Upper lobe of right lung (tissue), 1 donor: Measurements from ENCODE around the gene HDAC11. TPM values are rescaled to one million over a fixed set of nuclear protein-coding genes. Genes with fewer than 3 reads are reported as not detected.

Experiments
- ATAC-seq: fragments of 200-7000 bp; cut with Tn5 transposase; one replicate; pipeline ENCODE4 v1.9.1; 2020; ENCODE audit warnings: mild to moderate bottlenecking, moderate library complexity
- DNase-seq: peaks from one replicate; pipeline ENCODE4 v3.0.0-alpha.2; 2020
- H3K27ac ChIP-seq: fragments of 200-600 bp; one replicate; pipeline ENCODE4 v1.8.0; 2022
- H3K27me3 ChIP-seq: fragments of 200-600 bp; one replicate; pipeline ENCODE4 v1.8.0; 2022; ENCODE audit warnings: mild to moderate bottlenecking
- H3K36me3 ChIP-seq: fragments of 200-600 bp; one replicate; pipeline ENCODE4 v1.8.0; 2022
- H3K4me1 ChIP-seq: fragments of 200-600 bp; one replicate; pipeline ENCODE4 v1.8.0; 2022
- H3K4me3 ChIP-seq: fragments of 200-600 bp; one replicate; pipeline ENCODE4 v1.8.0; 2022; ENCODE audit warnings: mild to moderate bottlenecking
- H3K9me3 ChIP-seq: fragments of 200-600 bp; one replicate; pipeline ENCODE4 v1.8.0; 2022
- CTCF ChIP-seq: fragments of 200-600 bp; IDR thresholded peaks from one replicate; pipeline ENCODE4 v1.8.0; 2022; ENCODE audit warnings: antibody characterized with exemption
- intact Hi-C: fragments of 100-400 bp; cut with DNase I; formaldehyde crosslinking; loops from one replicate; pipeline ENCODE4 v1.11.0; 2022
- total RNA-seq: library from RNA; stranded (reverse); fragmentation: NEBNext Ultra II Directional; extraction: Animal tissue kit (Norgen Biotek cat#: 25700); gene quantifications from one replicate; pipeline ENCODE4 v1.2.1, GENCODE V29; 2021
- donor health status: DM: no; HTN: yes; CAD: no; lungs with severe emphysema.

Gene HDAC11
- total RNA-seq, 1 donor from 2014 or later = 15.0 TPM

DNA sequence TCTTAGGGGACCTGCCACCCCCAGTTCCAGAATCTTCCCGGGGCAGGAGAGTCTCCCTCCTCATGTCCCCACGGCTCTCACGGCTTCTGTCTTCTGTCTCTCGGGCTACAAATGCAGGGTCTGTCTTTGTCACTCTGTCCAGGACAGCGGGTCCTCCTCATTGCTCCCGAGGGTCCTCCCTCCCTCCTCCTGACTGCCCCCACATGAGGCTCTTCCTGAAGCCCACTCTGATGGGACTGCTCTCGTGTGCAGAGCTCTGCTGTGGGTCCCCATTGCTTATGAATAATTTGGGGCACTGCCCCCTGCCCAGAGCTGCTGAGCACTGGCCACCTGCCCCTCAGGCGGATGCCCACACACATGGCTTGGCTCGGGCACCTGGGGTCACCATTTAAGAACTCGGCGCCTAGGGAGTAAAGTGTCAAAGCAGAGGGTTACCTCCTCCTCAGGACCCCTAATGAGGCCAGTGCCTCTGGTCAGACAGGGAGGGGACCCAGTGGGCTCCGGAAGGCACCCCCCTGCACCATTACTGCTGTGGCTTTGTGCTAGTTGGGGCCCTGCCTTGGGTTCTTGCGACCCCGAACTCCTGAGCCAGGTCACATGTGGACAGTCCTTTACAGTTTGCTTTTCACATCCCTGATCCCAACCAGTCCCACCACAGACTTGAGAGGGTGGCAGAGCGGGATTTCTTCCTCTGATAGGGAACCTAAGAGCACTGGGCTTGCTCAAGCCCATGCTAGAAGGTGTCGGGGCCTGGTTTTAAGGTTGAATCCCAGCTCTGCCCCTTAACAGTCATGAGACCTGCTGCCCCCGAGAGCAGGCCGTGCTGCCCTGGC lies 22.1 kb downstream of the HDAC11 start:
- no peak for TF ChIP-seq CTCF
- H3K9me3 ChIP-seq = no peaks in the 10 kb centered on the region
- H3K4me1 ChIP-seq = no peaks in the 10 kb centered on the region
- DNase-seq = peak; percentile 55
- no peaks in the 10 kb centered on the region for H3K27me3 ChIP-seq
- no peak overlapping the region for H3K4me3 ChIP-seq
- H3K36me3 ChIP-seq = no peaks in the 10 kb centered on the region
- intact Hi-C loops = no loop called here
- no peak overlapping the region for H3K27ac ChIP-seq
- no peak for ATAC-seq

GRCh38 chr3:13502791-13503060 lies 22.6 kb downstream of the HDAC11 start:
- TF ChIP-seq CTCF = no peak
- ATAC-seq (no peak), DNase-seq (peak; percentile 44)
- H3K27me3 ChIP-seq = no peaks in the 10 kb centered on the region
- no peaks in the 10 kb centered on the region for H3K4me1 ChIP-seq
- no peaks in the 10 kb centered on the region for H3K9me3 ChIP-seq
- no peak overlapping the region for H3K27ac ChIP-seq
- H3K4me3 ChIP-seq = no peak overlapping the region
- intact Hi-C loops = no loop called here
- no peaks in the 10 kb centered on the region for H3K36me3 ChIP-seq

- peak; percentile 48 for DNase-seq
- Histone ChIP-seq H3K9me3 (no peaks in the 10 kb centered on the region), H3K4me3 (no peak overlapping the region), H3K27me3 (no peaks in the 10 kb centered on the region), H3K36me3 (no peaks in the 10 kb centered on the region), H3K4me1 (no peaks in the 10 kb centered on the region), H3K27ac (no peak overlapping the region)
- intact Hi-C loops = no loop called here
- ATAC-seq = no peak
- no peak for TF ChIP-seq CTCF
These were observed 24.2 kb downstream of the HDAC11 start for GRCh38 chr3:13504161-13504831.

GRCh38 chr3:13505147-13506130 lies 25.3 kb downstream of the HDAC11 start:
- no peaks in the 10 kb centered on the region for H3K27me3 ChIP-seq
- no peak for ATAC-seq
- no peak overlapping the region for H3K27ac ChIP-seq
- DNase-seq = peak; percentile 56
- TF ChIP-seq CTCF = no peak
- intact Hi-C loops = no loop called here
- no peak overlapping the region for H3K4me3 ChIP-seq
- no peaks in the 10 kb centered on the region for H3K36me3 ChIP-seq
- H3K9me3 ChIP-seq = no peaks in the 10 kb centered on the region
- no peaks in the 10 kb centered on the region for H3K4me1 ChIP-seq

- intact Hi-C loops = no loop called here
These were observed 26.1 kb downstream of the HDAC11 start for GRCh38 chr3:13506239-13506638.

More at GRCh38 chr3:13506239-13506638, 26.1 kb downstream of the HDAC11 start:
- Histone ChIP-seq H3K36me3 (no peaks in the 10 kb centered on the region), H3K4me1 (no peaks in the 10 kb centered on the region), H3K27me3 (no peaks in the 10 kb centered on the region), H3K9me3 (no peaks in the 10 kb centered on the region), H3K27ac (no peak overlapping the region), H3K4me3 (no peak overlapping the region)
- ATAC-seq (no peak), DNase-seq (no peak)
- TF ChIP-seq CTCF = no peak
